Measurements from ENCODE around the gene DPM3. TPM values are rescaled to one million over a fixed set of nuclear protein-coding genes. Genes with fewer than 3 reads are reported as not detected.
A peak's percentile ranks its signal among the peaks of the same experiment; 100 is the strongest.

Gene DPM3
- total RNA-seq, 1 donor from 2014 or later: 61.3 TPM

GRCh38 chr1:155093911-155094621 is 46.3 kb downstream of the DPM3 start:
- Mint-ChIP-seq H3K4me1 (ENCODE audit: unreplicated experiment) (peaks cover 22% of the 10 kb centered on the region), H3K9me3 (ENCODE audit: unreplicated experiment) (no peaks in the 10 kb centered on the region), H3K4me3 (ENCODE audit: unreplicated experiment) (no peak overlapping the region), H3K36me3 (ENCODE audit: unreplicated experiment) (no peaks in the 10 kb centered on the region), H3K27me3 (ENCODE audit: unreplicated experiment) (peaks cover 8% of the 10 kb centered on the region), H3K27ac (ENCODE audit: unreplicated experiment) (peak overlapping the region; percentile 63)
- TF ChIP-seq, protein P1, sequence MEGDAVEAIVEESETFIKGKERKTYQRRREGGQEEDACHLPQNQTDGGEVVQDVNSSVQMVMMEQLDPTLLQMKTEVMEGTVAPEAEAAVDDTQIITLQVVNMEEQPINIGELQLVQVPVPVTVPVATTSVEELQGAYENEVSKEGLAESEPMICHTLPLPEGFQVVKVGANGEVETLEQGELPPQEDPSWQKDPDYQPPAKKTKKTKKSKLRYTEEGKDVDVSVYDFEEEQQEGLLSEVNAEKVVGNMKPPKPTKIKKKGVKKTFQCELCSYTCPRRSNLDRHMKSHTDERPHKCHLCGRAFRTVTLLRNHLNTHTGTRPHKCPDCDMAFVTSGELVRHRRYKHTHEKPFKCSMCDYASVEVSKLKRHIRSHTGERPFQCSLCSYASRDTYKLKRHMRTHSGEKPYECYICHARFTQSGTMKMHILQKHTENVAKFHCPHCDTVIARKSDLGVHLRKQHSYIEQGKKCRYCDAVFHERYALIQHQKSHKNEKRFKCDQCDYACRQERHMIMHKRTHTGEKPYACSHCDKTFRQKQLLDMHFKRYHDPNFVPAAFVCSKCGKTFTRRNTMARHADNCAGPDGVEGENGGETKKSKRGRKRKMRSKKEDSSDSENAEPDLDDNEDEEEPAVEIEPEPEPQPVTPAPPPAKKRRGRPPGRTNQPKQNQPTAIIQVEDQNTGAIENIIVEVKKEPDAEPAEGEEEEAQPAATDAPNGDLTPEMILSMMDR (IDR thresholded peaks at IDR 0.05): peak; percentile 69
- no peak for DNase-seq (ENCODE audit: extremely low spot score, unreplicated experiment)

GRCh38 chr1:155092641-155093040 is 47.7 kb downstream of the DPM3 start:
- Mint-ChIP-seq H3K27me3 (ENCODE audit: unreplicated experiment) (peaks cover 8% of the 10 kb centered on the region), H3K27ac (ENCODE audit: unreplicated experiment) (no peak overlapping the region), H3K4me1 (ENCODE audit: unreplicated experiment) (peaks cover 22% of the 10 kb centered on the region), H3K9me3 (ENCODE audit: unreplicated experiment) (no peaks in the 10 kb centered on the region), H3K36me3 (ENCODE audit: unreplicated experiment) (no peaks in the 10 kb centered on the region), H3K4me3 (ENCODE audit: unreplicated experiment) (no peak overlapping the region)
- TF ChIP-seq, protein P1 (IDR thresholded peaks at IDR 0.05): no peak
- DNase-seq (ENCODE audit: extremely low spot score, unreplicated experiment): no peak

DNA sequence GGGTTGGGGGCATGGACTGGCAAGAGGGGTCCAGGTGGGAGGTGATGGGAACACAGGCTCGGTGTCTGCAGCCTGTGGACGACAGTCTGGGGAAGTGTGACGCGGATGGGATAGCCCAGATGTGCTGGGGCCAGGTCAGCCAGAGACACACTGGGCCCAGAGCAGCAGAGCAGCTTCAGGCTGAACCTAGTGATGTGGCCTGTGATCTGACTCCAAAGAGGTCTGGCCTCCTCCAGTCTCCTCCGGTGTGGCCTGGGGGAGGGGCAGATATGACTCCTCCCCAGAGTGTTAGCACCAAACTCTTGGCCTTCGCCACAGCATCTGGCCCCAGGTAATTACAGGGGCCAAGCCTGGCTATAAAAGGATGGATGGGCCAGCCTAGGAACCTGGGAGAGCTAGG is 48.2 kb downstream of the DPM3 start:
- Mint-ChIP-seq H3K4me1 (ENCODE audit: unreplicated experiment) (peaks cover 22% of the 10 kb centered on the region), H3K9me3 (ENCODE audit: unreplicated experiment) (no peaks in the 10 kb centered on the region), H3K36me3 (ENCODE audit: unreplicated experiment) (no peaks in the 10 kb centered on the region), H3K4me3 (ENCODE audit: unreplicated experiment) (no peak overlapping the region), H3K27ac (ENCODE audit: unreplicated experiment) (no peak overlapping the region), H3K27me3 (ENCODE audit: unreplicated experiment) (peaks cover 8% of the 10 kb centered on the region)
- no peak for DNase-seq (ENCODE audit: extremely low spot score, unreplicated experiment)
- TF ChIP-seq, protein P1 (IDR thresholded peaks at IDR 0.05): no peak

- Mint-ChIP-seq H3K4me3 (ENCODE audit: unreplicated experiment) (no peak overlapping the region), H3K27ac (ENCODE audit: unreplicated experiment) (no peak overlapping the region), H3K4me1 (ENCODE audit: unreplicated experiment) (peaks cover 22% of the 10 kb centered on the region), H3K36me3 (ENCODE audit: unreplicated experiment) (no peaks in the 10 kb centered on the region), H3K9me3 (ENCODE audit: unreplicated experiment) (no peaks in the 10 kb centered on the region), H3K27me3 (ENCODE audit: unreplicated experiment) (peaks cover 8% of the 10 kb centered on the region)
- TF ChIP-seq, protein P1 (IDR thresholded peaks at IDR 0.05): peak; percentile 97
- peak; percentile 95 for DNase-seq (ENCODE audit: extremely low spot score, unreplicated experiment)
Measured at GRCh38 chr1:155091071-155092051, 49.0 kb downstream of the DPM3 start.

Other genes starting within 250 kb of the DPM3 start
- gene PMVK, start 203.8 kb downstream of the DPM3 start, total RNA-seq: 29.5 and 34.5 TPM in 2 replicates
- gene PBXIP1, start 184.4 kb downstream of the DPM3 start, total RNA-seq: 90.1 and 92.6 TPM in 2 replicates
- gene PYGO2, start 178.7 kb downstream of the DPM3 start, total RNA-seq: 29.2 and 30.4 TPM in 2 replicates
- 219 and 239 TPM in 2 replicates for gene SHC1, start 169.8 kb downstream of the DPM3 start, total RNA-seq
- gene CKS1B, start 165.8 kb downstream of the DPM3 start, total RNA-seq: 38.5 and 39.6 TPM in 2 replicates
- 30.2 and 31.2 TPM in 2 replicates for gene FLAD1, start 157.2 kb downstream of the DPM3 start, total RNA-seq
- gene LENEP, start 146.9 kb downstream of the DPM3 start, total RNA-seq: not detected in 2 replicates
- gene ZBTB7B, start 137.7 kb downstream of the DPM3 start, total RNA-seq: 34.4 and 37.8 TPM in 2 replicates
- gene DCST2, start 106.8 kb downstream of the DPM3 start, total RNA-seq: 0.75 and 1.0 TPM in 2 replicates
- not detected in 2 replicates for gene DCST1, start 106.7 kb downstream of the DPM3 start, total RNA-seq
- 88.4 and 89.4 TPM in 2 replicates for gene ADAM15, start 89.2 kb downstream of the DPM3 start, total RNA-seq
- 10.1 and 12.4 TPM in 2 replicates for gene EFNA4, start 76.8 kb downstream of the DPM3 start, total RNA-seq
- 2.1 and 2.9 TPM in 2 replicates for gene EFNA3, start 61.7 kb downstream of the DPM3 start, total RNA-seq
- 29.3 and 31.3 TPM in 2 replicates for gene EFNA1, start 12.7 kb downstream of the DPM3 start, total RNA-seq
- 26.5 and 26.6 TPM in 2 replicates for gene SLC50A1, start 4.7 kb downstream of the DPM3 start, total RNA-seq
- 190 and 201 TPM in 2 replicates for gene KRTCAP2, start 32.8 kb upstream of the DPM3 start, total RNA-seq
- 6.1 and 7.7 TPM in 2 replicates for gene TRIM46, start 33.3 kb upstream of the DPM3 start, total RNA-seq
- gene THBS3, start 67.4 kb upstream of the DPM3 start, total RNA-seq: 55.4 and 57.2 TPM in 2 replicates
- gene MTX1, start 68.2 kb upstream of the DPM3 start, total RNA-seq: 31.9 and 33.2 TPM in 2 replicates
- gene ENTREP3, start 115.0 kb upstream of the DPM3 start, total RNA-seq: 36.6 and 37.6 TPM in 2 replicates
- gene SCAMP3, start 121.8 kb upstream of the DPM3 start, total RNA-seq: 73.7 and 74.6 TPM in 2 replicates
- 53.7 and 63.5 TPM in 2 replicates for gene CLK2, start 133.0 kb upstream of the DPM3 start, total RNA-seq
- 3.7 and 4.1 TPM in 2 replicates for gene HCN3, start 136.9 kb upstream of the DPM3 start, total RNA-seq
- gene PKLR, start 160.9 kb upstream of the DPM3 start, total RNA-seq: not detected in 2 replicates
- 119 and 127 TPM in 2 replicates for gene FDPS, start 168.3 kb upstream of the DPM3 start, total RNA-seq
- gene RUSC1, start 180.4 kb upstream of the DPM3 start, total RNA-seq: 34.4 and 35.4 TPM in 2 replicates

All from osteocyte (in vitro differentiated cells).